Muscle of back (tissue), 13 donors: Measurements from ENCODE around the gene PEX11B. TPM values are rescaled to one million over a fixed set of nuclear protein-coding genes. Genes with fewer than 3 reads are reported as not detected.

ENCODE experiments used
- DNase-seq, 3 donors: peaks; one replicate each; pipeline versions ENCODE4 v3.0.0 to v3.0.0-alpha.2; 2013
- long read RNA-seq, 9 donors: transcript quantifications; one replicate each; lab custom pipeline, GENCODE V29; 2026
- polyA plus RNA-seq, 10 donors: library from polyadenylated mRNA; unstranded; fragments of 120-200 nt; gene quantifications; one replicate each; pipeline ENCODE4 v1.2.1, GENCODE V29; 2013; ENCODE audit not compliant: insufficient read length in 10 of 10

PEX11B gene, protein sequence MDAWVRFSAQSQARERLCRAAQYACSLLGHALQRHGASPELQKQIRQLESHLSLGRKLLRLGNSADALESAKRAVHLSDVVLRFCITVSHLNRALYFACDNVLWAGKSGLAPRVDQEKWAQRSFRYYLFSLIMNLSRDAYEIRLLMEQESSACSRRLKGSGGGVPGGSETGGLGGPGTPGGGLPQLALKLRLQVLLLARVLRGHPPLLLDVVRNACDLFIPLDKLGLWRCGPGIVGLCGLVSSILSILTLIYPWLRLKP
- polyA plus RNA-seq, result 10 to 100 TPM; 19.5 to 27.3 (median 23.9) TPM
- long read RNA-seq, donor 1, transcript PEX11B-201 (4 exons, 1,740 nt), result major isoform, 6 of 6 reads
- long read RNA-seq, donor 1, partial matches to known transcripts, result 0 of 6 reads
- long read RNA-seq, donor 1, other reads (novel, unspliced or antisense), result 0 of 6 reads
- long read RNA-seq, donor 2, partial matches to known transcripts, result 0 of 4 reads
- long read RNA-seq, donor 2, other reads (novel, unspliced or antisense), result 0 of 4 reads
- long read RNA-seq, donor 3, result 0 reads
- long read RNA-seq, donor 4, transcript PEX11B-201 (4 exons, 1,740 nt), result major isoform, 6 of 11 reads
- long read RNA-seq, donor 4, partial matches to known transcripts, result 5 of 11 reads
- long read RNA-seq, donor 4, other reads (novel, unspliced or antisense), result 0 of 11 reads
- long read RNA-seq, donor 5, transcript PEX11B-201 (4 exons, 1,740 nt), result major isoform, 10 of 11 reads
- long read RNA-seq, donor 5, partial matches to known transcripts, result 0 of 11 reads
- long read RNA-seq, donor 5, other reads (novel, unspliced or antisense), result 0 of 11 reads
- long read RNA-seq, donor 6, transcript PEX11B-201 (4 exons, 1,740 nt), result major isoform, 7 of 7 reads
- long read RNA-seq, donor 6, partial matches to known transcripts, result 0 of 7 reads
- long read RNA-seq, donor 6, other reads (novel, unspliced or antisense), result 0 of 7 reads
- long read RNA-seq, donor 7, transcript PEX11B-201 (4 exons, 1,740 nt), result major isoform, 8 of 8 reads
- long read RNA-seq, donor 7, partial matches to known transcripts, result 0 of 8 reads
- long read RNA-seq, donor 7, other reads (novel, unspliced or antisense), result 0 of 8 reads
- long read RNA-seq, donor 8, partial matches to known transcripts, result 0 of 2 reads
- long read RNA-seq, donor 8, other reads (novel, unspliced or antisense), result 0 of 2 reads
- long read RNA-seq, donor 9, partial matches to known transcripts, result 0 of 1 reads
- long read RNA-seq, donor 9, other reads (novel, unspliced or antisense), result 0 of 1 reads

GRCh38 chr1:145918144-145918991, at the start of gene PEX11B:
TSS of gene PEX11B (minus strand) at chr1:145918717. CDS start at chr1:145918688, 29 bp downstream.
- peak; percentile 90 to 97 (median 93) for DNase-seq

GRCh38 chr1:145967288-145967687, 48.8 kb upstream of the PEX11B start:
- no peak for DNase-seq

- DNase-seq, result no peak
Observed at GRCh38 chr1:145965119-145965744, 46.7 kb upstream of the PEX11B start.

GRCh38 chr1:145964328-145965118, 46.0 kb upstream of the PEX11B start, which contains the start of the genes ANKRD34A and POLR3GL:
TSS of gene ANKRD34A (minus strand) at chr1:145964575. CDS start at chr1:145961759, 2,816 bp downstream.
TSS of gene POLR3GL (plus strand) at chr1:145964690. CDS start at chr1:145974866, 10,176 bp downstream.
- DNase-seq, result peak; percentile 94 to 98 (median 94)

- no peak for DNase-seq
Observed at GRCh38 chr1:145963265-145964019, 44.9 kb upstream of the PEX11B start.

- DNase-seq, result peak in 1 of 3 donors; percentile 63
Observed at GRCh38 chr1:145962157-145963102, 43.9 kb upstream of the PEX11B start.

GRCh38 chr1:145961425-145962156, 43.1 kb upstream of the PEX11B start:
- peak in 1 of 3 donors; percentile 73 for DNase-seq

DNA sequence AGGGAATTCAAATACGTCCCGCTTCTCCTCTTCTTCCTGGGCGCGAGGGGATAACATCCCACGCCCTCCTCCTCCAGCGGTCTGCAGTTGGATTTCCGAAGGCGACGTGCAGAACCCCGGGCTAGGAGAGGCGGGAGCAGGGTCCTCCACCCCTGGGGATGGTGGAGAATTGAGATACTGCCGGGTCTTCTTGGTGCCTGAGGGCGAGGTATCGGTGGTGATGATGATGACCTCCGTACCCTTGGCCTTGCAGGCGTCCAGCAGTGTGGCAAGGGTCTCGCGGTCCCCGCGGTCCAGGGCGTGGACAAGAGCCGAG, 42.5 kb upstream of the PEX11B start:
- no peak for DNase-seq

DNA sequence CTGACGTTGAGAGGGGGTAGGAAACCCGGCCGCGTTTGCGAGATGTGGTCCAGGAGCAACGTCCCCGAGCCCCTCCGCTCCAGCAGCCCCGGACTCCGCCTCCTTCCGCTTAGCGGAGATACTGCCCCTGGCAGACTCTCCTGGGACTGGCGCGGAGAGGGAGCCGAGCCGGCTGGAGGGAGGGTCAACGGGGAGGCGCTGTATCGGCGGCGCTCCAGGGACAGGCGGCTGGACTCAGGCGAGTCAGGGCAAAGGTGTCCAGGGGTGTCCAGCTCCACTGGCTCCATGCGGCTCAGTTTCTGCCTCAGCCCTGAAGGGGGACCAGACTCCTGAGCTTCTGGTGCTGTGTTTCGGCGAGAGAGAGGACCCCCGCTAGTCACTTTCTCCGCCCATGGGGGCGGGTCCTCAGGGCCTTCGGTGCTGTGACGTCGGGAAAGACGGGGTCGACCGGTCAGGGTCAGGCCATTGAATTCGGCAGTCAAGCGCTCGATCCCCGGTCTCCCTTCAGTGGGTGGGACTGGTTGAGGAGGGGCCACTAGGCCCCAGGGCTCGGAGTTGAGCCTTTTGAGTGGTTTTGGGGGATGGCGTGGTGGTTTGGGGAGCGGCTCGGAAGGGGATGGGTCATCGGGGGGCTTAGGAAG, 42.1 kb upstream of the PEX11B start:
- peak in 2 of 3 donors; percentile 83 to 93 for DNase-seq

DNA sequence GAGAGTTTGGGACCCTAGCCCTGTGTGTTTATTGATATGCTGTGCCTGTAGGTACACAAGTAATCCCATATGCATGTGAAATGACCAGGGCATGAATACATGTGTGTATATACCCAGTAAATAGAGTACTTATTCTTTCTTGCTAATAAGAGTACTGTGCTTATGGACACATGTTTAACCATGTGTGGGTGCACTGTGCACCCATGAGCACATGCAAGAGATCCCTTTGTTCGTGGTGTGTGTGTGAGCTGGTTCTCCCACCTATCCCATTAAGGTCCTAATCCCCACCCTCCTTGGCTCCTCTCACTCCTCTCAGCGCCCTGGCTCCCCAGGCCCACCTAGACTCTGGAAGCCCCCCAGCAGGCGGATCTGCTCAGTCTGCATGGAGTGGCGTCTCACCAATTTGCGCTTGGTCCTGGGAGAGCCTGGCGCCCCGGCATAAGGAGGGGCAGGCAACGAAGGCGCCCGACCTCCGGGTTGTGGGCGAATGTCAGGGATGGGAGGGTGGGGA, 41.5 kb upstream of the PEX11B start:
- peak in 1 of 3 donors; percentile 51 for DNase-seq

DNA sequence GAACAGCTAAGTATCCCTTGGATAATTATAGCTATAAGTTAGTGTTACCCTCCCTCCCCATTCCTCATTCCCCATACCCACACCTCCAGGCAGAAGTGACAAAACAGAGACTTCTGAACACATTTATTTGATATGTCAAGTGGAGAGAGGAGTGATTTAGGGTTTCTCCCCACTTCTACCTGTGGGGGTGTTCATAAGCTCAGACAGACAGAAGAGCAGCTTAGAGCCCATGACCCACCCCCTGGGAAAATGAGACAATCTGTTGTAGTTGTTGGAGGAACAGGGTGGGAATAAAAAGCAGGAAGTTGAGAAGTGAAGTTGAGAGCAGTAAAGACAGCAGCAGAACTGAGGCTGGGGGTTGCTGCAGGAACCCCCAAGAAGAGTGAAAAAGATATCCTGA, 40.8 kb upstream of the PEX11B start:
- no peak for DNase-seq

DNA sequence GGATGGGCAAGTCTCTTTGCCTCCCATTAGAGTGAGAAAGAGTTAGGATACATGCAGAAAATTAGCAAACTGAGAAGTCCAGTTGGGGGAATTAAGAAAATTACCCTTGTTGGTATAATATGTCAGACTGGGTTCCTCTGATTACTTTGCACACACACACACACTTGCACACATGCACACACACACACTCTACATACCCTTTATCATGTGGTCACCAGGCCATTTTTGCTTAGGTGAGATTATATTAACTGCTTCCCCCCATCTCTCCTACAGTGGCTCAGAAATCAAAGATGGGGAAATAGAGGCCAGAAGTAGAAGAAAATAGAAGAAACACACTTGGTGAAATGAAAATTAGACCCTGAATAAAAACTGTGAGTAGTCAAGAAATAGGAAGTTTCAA, 40.2 kb upstream of the PEX11B start:
- DNase-seq, result no peak

- DNase-seq, result peak; percentile 95 to 99 (median 97)
Observed at GRCh38 chr1:145957443-145958319, 39.2 kb upstream of the PEX11B start, which contains the start of gene LIX1L. TSS of gene LIX1L (minus strand) at chr1:145958017. CDS start at chr1:145957927, 90 bp downstream.

DNA sequence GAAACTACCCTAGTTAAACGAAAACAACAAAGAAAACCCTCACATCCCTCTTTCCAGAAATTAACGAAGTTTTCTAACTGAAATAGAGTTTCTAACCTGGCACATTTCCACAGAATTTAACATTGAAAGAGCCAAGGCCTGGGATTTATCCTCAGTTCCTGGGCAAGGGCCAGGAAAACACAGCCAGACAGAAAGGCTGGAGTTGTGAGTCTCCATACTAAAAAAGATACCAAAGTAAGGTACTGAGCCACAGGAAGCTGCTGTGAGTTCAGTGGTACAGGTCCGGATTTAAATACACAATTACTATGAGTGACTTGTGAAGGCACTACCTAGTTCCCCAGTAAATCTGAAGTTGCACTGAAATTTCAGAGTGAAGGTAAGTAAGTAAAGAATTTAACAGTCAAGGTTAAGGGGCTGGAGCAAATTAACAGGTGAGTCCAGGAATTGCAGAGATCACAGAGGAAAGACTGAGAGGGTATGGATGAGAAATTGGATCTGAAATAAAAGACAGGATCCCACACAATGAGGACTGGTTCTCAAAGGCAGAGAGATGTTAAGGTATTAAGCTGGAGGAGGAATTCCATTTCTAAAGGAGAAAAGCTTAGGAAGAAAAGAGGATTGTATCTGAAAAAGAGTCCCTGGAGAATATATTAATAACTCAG, 38.4 kb upstream of the PEX11B start:
- peak in 1 of 3 donors; percentile 85 for DNase-seq
